ENCODE data around the gene CPN2.

GRCh38 chr3:194351952-194352536 is 916 bp upstream of the CPN2 start:
- TF ChIP-seq CTCF (IDR thresholded peaks at IDR 0.05) (no peak), POLR2A (IDR thresholded peaks at IDR 0.05) (no peak)

Data from lower leg skin (tissue), 3 donors.